H1 (cell line): Measurements from ENCODE around the gene AASDHPPT. TPM values are rescaled to one million over a fixed set of nuclear protein-coding genes. Genes with fewer than 3 reads are reported as not detected.

ENCODE experiments used
- ATF2 ChIP-seq: IDR thresholded peaks from 2 replicates; pipeline ENCODE4 v1.6.1; 2012; ENCODE audit warnings: low read length, inconsistent platforms
- CHD2 ChIP-seq: IDR thresholded peaks from 2 replicates; pipeline ENCODE4 v1.6.1; 2012; ENCODE audit warnings: low read length, improper control_type of control experiment
- CTBP2 ChIP-seq: IDR thresholded peaks from 2 replicates; pipeline ENCODE4 v1.7.0; 2011; ENCODE audit warnings: borderline replicate concordance, mild to moderate bottlenecking, moderate library complexity, mixed read lengths, low read length; ENCODE audit not compliant: insufficient read depth, insufficient read length
- HDAC2 ChIP-seq, 2 experiments: fragments of 300-600 bp in 1 of 2; sonication (generic) in 1 of 2; IDR thresholded peaks; 2 replicates each; pipeline ENCODE4 v1.6.1; 2011 to 2012; ENCODE audit warnings: low read depth in 2 of 2, low read length in 2 of 2, mild to moderate bottlenecking in 2 of 2, moderate library complexity in 2 of 2, borderline replicate concordance in 1 of 2, inconsistent platforms in 1 of 2
- KDM4A ChIP-seq: IDR thresholded peaks from one replicate; pipeline ENCODE4 v1.7.1; 2012; ENCODE audit warnings: low read depth, mild to moderate bottlenecking, moderate library complexity, low read length, inconsistent platforms; ENCODE audit not compliant: severe bottlenecking
- MAFK ChIP-seq: IDR thresholded peaks from 2 replicates; pipeline ENCODE4 v1.6.1; 2012; ENCODE audit warnings: low read depth, mild to moderate bottlenecking, improper control_type of control experiment, low read length
- RXRA ChIP-seq: IDR thresholded peaks from 2 replicates; pipeline ENCODE4 v1.6.1; 2011; ENCODE audit warnings: low read depth, mild to moderate bottlenecking, low read length, moderate library complexity; ENCODE audit not compliant: insufficient read depth
- SP1 ChIP-seq: IDR thresholded peaks from 2 replicates; pipeline ENCODE4 v1.6.1; 2011; ENCODE audit warnings: low read depth, low read length
- SP2 ChIP-seq: IDR thresholded peaks from 2 replicates; pipeline ENCODE4 v1.6.1; 2012; ENCODE audit warnings: mild to moderate bottlenecking, low read length, inconsistent platforms
- TBP ChIP-seq: IDR thresholded peaks from 2 replicates; pipeline ENCODE4 v1.6.1; 2011; ENCODE audit warnings: low read depth, low read length, improper control_type of control experiment
- polyA plus RNA-seq, 7 experiments: library from polyadenylated mRNA; depleted of rRNA in 3 of 7; stranded (reverse) in 5 of 7; unstranded in 2 of 7; fragments of >200 nt in 5 of 7; fragments of 200-250 nt in 2 of 7; gene quantifications; 1 replicate in 5 of 7; 2 replicates in 1 of 7; 4 replicates in 1 of 7; pipeline versions ENCODE4 v1.2.1 to v1.2.3, GENCODE V29; 2011 to 2013; ENCODE audit warnings: missing spikeins in 2 of 7, mixed read lengths in 2 of 7
- total RNA-seq: library from RNA; stranded (reverse); fragmentation: NEBNext Ultra II Directional; extraction: Animal tissue kit (Norgen Biotek cat#: 25700); gene quantifications from 2 replicates; pipeline ENCODE4 v1.2.1, GENCODE V29; 2021

AASDHPPT gene
- total and polyA plus RNA-seq, 2 of the 8 experiments (the other 6 are each of a cell fraction or from before 2014, with no cell fraction given), result 15.7 to 42.2 TPM

GRCh38 chr11:106091480-106092123 is 14.1 kb downstream of the AASDHPPT start (continued):
- TF ChIP-seq ATF2, result no peak
- no peak for TF ChIP-seq CTBP2
- TF ChIP-seq TBP, result no peak
- TF ChIP-seq RXRA, result no peak
- TF ChIP-seq CHD2, result no peak
- no peak for TF ChIP-seq MAFK
- no peak for TF ChIP-seq SP2
- TF ChIP-seq KDM4A, result no peak
- no peak for TF ChIP-seq SP1
- no peak for TF ChIP-seq HDAC2 (IDR thresholded peaks at IDR 0.05; ENCODE audit: borderline replicate concordance in 1 of 2, low read depth in 2 of 2, low read length in 2 of 2)
